IMR-90 (cell line): Measurements from ENCODE around the gene DPP10. TPM values are rescaled to one million over a fixed set of nuclear protein-coding genes. Genes with fewer than 3 reads are reported as not detected.

Experiments used
- ATAC-seq: fragments of 200-7000 bp; cut with Tn5 transposase; 2 replicates; pipeline ENCODE4 v1.9.1; 2020; ENCODE audit warnings: low read depth, mild to moderate bottlenecking, moderate library complexity
- BruUV-seq: library from RNA; stranded (reverse); fragments of 400-500 nt; replicated peaks from 2 replicates; lab custom pipeline; 2021; lab: Mats Ljungman, UMichigan
- CTCF ChIA-PET: fragments of 300-600 bp; formaldehyde crosslinking; extraction: SDS; loops from one replicate; lab custom pipeline; 2021; ENCODE audit warnings: antibody characterized with exemption; lab: Yijun Ruan, JAX
- POLR2A ChIA-PET: fragments of 300-600 bp; sonication (Branson Sonifier 250); formaldehyde crosslinking; loops from one replicate; lab custom pipeline; 2022; ENCODE audit warnings: antibody characterized with exemption; ENCODE audit not compliant: unreplicated experiment; lab: Charles Lee
- DNase-seq: peaks from one replicate; pipeline ENCODE4 v3.0.0; 2013
- H2AFZ ChIP-seq: replicated peaks from 2 replicates; pipeline ENCODE3; 2013; ENCODE audit warnings: low read length, mild to moderate bottlenecking; ENCODE audit not compliant: poor library complexity
- H2AK5ac ChIP-seq: 2 replicates; pipeline ENCODE4 v1.6.1; 2013; ENCODE audit warnings: low read depth, low read length, inconsistent platforms
- H2AK9ac ChIP-seq: replicated peaks from 2 replicates; pipeline ENCODE3; 2013; ENCODE audit warnings: mild to moderate bottlenecking, low read depth, low read length, moderate library complexity; ENCODE audit not compliant: poor library complexity
- H2BK120ac ChIP-seq: 2 replicates; pipeline ENCODE4 v1.6.1; 2013; ENCODE audit warnings: low read depth, low read length, inconsistent platforms
- H2BK15ac ChIP-seq: 3 replicates; pipeline ENCODE4 v1.6.1; 2013; ENCODE audit warnings: low read depth, low read length, inconsistent platforms
- H2BK20ac ChIP-seq: 2 replicates; pipeline ENCODE4 v1.6.1; 2013; ENCODE audit warnings: low read depth, mild to moderate bottlenecking, inconsistent platforms, low read length, moderate library complexity
- H2BK5ac ChIP-seq: 2 replicates; pipeline ENCODE4 v1.6.1; 2013; ENCODE audit warnings: mild to moderate bottlenecking, low read depth, low read length, inconsistent platforms; ENCODE audit not compliant: poor library complexity, severe bottlenecking
- H3K14ac ChIP-seq: replicated peaks from 2 replicates; pipeline ENCODE4 v1.6.1; 2013; ENCODE audit warnings: low read depth, low read length, inconsistent platforms
- H3K18ac ChIP-seq: 2 replicates; pipeline ENCODE4 v1.6.1; 2013; ENCODE audit warnings: low read depth, low read length, control low read depth
- H3K23ac ChIP-seq: 2 replicates; pipeline ENCODE4 v1.6.1; 2013; ENCODE audit warnings: low read depth, low read length, inconsistent platforms
- H3K27ac ChIP-seq: 2 replicates; pipeline ENCODE4 v1.5.1; 2013; ENCODE audit warnings: mild to moderate bottlenecking, control low read depth, low read length; ENCODE audit not compliant: insufficient read depth
- H3K27me3 ChIP-seq: 2 replicates; pipeline ENCODE4 v1.6.1; 2013; ENCODE audit warnings: low read length; ENCODE audit not compliant: control insufficient read depth, insufficient read depth
- H3K36me3 ChIP-seq: 2 replicates; pipeline ENCODE4 v1.6.1; 2013; ENCODE audit warnings: low read length, mixed read lengths; ENCODE audit not compliant: control insufficient read depth, insufficient read depth
- H3K4ac ChIP-seq: 2 replicates; pipeline ENCODE4 v1.6.1; 2013; ENCODE audit warnings: low read depth, low read length, inconsistent platforms
- H3K4me1 ChIP-seq: 2 replicates; pipeline ENCODE4 v1.6.1; 2013; ENCODE audit warnings: low read length, mixed read lengths; ENCODE audit not compliant: control insufficient read depth, insufficient read depth
- H3K4me2 ChIP-seq: 2 replicates; pipeline ENCODE4 v1.6.1; 2013; ENCODE audit warnings: low read depth, mild to moderate bottlenecking, control low read depth, low read length, moderate library complexity
- H3K4me3 ChIP-seq: 2 replicates; pipeline ENCODE4 v1.5.1; 2013; ENCODE audit warnings: low read depth, mild to moderate bottlenecking, control low read depth, low read length, moderate library complexity; ENCODE audit not compliant: insufficient read depth
- H3K56ac ChIP-seq: 2 replicates; pipeline ENCODE4 v1.6.1; 2013; ENCODE audit warnings: low read length, inconsistent platforms; ENCODE audit not compliant: insufficient read depth; ENCODE audit errors: extremely low read depth
- H3K79me1 ChIP-seq, 2 experiments: 2 replicates each; pipeline ENCODE4 v1.6.1; 2013; ENCODE audit warnings: low read length in 2 of 2, inconsistent platforms in 1 of 2, low read depth in 1 of 2
- H3K9ac ChIP-seq: 2 replicates; pipeline ENCODE4 v1.6.1; 2013; ENCODE audit warnings: low read depth, low read length, control low read depth
- H3K9me1 ChIP-seq: 2 replicates; pipeline ENCODE4 v1.6.1; 2013; ENCODE audit warnings: low read length, inconsistent platforms; ENCODE audit not compliant: insufficient read depth
- H3K9me3 ChIP-seq: 2 replicates; pipeline ENCODE4 v1.6.1; 2013; ENCODE audit warnings: low read length; ENCODE audit not compliant: control insufficient read depth, insufficient read depth
- H4K20me1 ChIP-seq: 2 replicates; pipeline ENCODE4 v1.6.1; 2013; ENCODE audit warnings: low read length, inconsistent platforms; ENCODE audit not compliant: insufficient read depth
- H4K5ac ChIP-seq: 2 replicates; pipeline ENCODE4 v1.6.1; 2013; ENCODE audit warnings: mild to moderate bottlenecking, low read depth, low read length, control low read depth
- H4K8ac ChIP-seq, 2 experiments: 2 replicates each; pipeline ENCODE4 v1.6.1; 2013; ENCODE audit warnings: low read depth in 2 of 2, low read length in 2 of 2, control low read depth in 1 of 2, inconsistent platforms in 1 of 2
- H4K91ac ChIP-seq: 2 replicates; pipeline ENCODE4 v1.6.1; 2013; ENCODE audit warnings: low read depth, low read length, inconsistent platforms; ENCODE audit not compliant: insufficient read depth
- MAZ ChIP-seq: IDR thresholded peaks from 2 replicates; pipeline ENCODE4 v1.6.1; 2012; ENCODE audit warnings: low read depth, mild to moderate bottlenecking, low read length, improper control_type of control experiment, moderate library complexity, borderline replicate concordance
- RAD21 ChIP-seq: IDR thresholded peaks from 2 replicates; pipeline ENCODE4 v1.6.1; 2012; ENCODE audit warnings: low read length, improper control_type of control experiment
- WGBS, 2 experiments: methylation state at CpG; one replicate each; pipeline versions ENCODE4 v1.1.5 to v1.1.7; 2013; ENCODE audit warnings: missing lambda C conversion rate in 2 of 2; ENCODE audit not compliant: insufficient read length in 1 of 2; ENCODE audit errors: extremely low coverage in 2 of 2; 5-methylcytosine and 5-hydroxymethylcytosine counted together
- dilution Hi-C: fragments of 300-500 bp; cut with HindIII; formaldehyde crosslinking; loops from one replicate; pipeline ENCODE4 v1.14.3; 2018; ENCODE audit warnings: low sequenced_read_pairs; ENCODE audit not compliant: unreplicated experiment
- in situ Hi-C: fragments of 300-500 bp; cut with MboI; formaldehyde crosslinking; loops from 3 replicates; pipeline ENCODE4 v1.14.3; 2019; ENCODE audit warnings: low sequenced_read_pairs, inconsistent platforms, mixed read lengths
- intact Hi-C: fragments of 100-400 bp; cut with micrococcal nuclease; formaldehyde crosslinking; loops from 2 replicates; pipeline ENCODE4 v1.10.0; 2022
- polyA plus RNA-seq, 3 experiments: library from polyadenylated mRNA; depleted of rRNA; stranded (reverse); fragments of >200 nt; gene quantifications; 2 replicates each; pipeline ENCODE4 v1.2.3, GENCODE V29; 2012; ENCODE audit warnings: low replicate concordance in 1 of 3
- total RNA-seq: library from RNA; depleted of rRNA; stranded (reverse); fragments of >200 nt; gene quantifications from 2 replicates; pipeline ENCODE4 v1.2.3, GENCODE V29; 2012

DPP10 gene
- total and polyA plus RNA-seq, 2 of the 4 experiments (the other 2 are of a cell fraction) = not detected

DNA sequence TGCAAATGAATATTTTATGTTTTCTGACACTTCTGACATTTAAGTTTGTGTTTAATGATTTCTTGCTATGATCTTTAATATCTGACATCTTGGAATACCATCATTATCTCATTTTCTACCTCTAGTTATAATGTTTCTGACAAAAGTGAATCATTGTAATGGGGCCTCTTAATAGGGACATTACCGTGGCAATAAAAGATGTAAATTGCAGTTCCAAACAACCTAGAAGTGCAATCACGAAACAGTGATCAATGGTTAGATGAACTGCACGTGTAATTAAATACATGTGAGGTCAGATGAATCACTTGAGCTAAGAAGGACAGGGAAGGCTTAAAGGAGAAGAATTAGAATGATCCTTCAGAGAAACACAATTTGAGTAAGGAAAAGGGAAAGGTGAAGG lies 1078.3 kb downstream of the DPP10 start:
- Histone ChIP-seq H2BK5ac (no peak overlapping the region), H3K18ac (no peak overlapping the region), H2AFZ (no peak overlapping the region), H3K27me3 (no peaks in the 10 kb centered on the region), H3K4me2 (no peak overlapping the region), H3K14ac (no peak overlapping the region), H2AK5ac (no peak overlapping the region), H2BK15ac (no peak overlapping the region), H3K4me3 (no peak overlapping the region), H2BK20ac (no peak overlapping the region), H3K4ac (no peak overlapping the region), H3K4me1 (no peaks in the 10 kb centered on the region), H2AK9ac (no peak overlapping the region), H3K56ac (no peak overlapping the region), H3K79me1 (no peaks in the 10 kb centered on the region), H2BK120ac (no peak overlapping the region), H4K20me1 (no peaks in the 10 kb centered on the region), H3K36me3 (no peaks in the 10 kb centered on the region), H4K8ac (no peak overlapping the region), H3K9me3 (peaks cover 2% of the 10 kb centered on the region; the same call in 1 of the 2 replicates), H3K27ac (no peak overlapping the region), H4K5ac (no peak overlapping the region), H3K9me1 (no peaks in the 10 kb centered on the region), H3K23ac (no peak overlapping the region), H4K91ac (no peak overlapping the region), H3K9ac (no peak overlapping the region)
- ATAC-seq (no peak), DNase-seq (no peak)
- TF ChIP-seq MAZ = no peak
- no peak for TF ChIP-seq RAD21
- POLR2A ChIA-PET = no interaction called here
- BruUV-seq = no TSS peak
- CTCF ChIA-PET = no interaction called here
- in situ Hi-C loops (no loop called here), dilution Hi-C loops (no loop called here), intact Hi-C loops (no loop called here)
- WGBS, 2 experiments = 37% methylated on average over 3 of the region's 3 CpGs; no CpG with 5 or more reads in 1 of the 2 experiments
